B cell (primary cell): Measurements from ENCODE around the gene SNX20.

Experiments
- EZH2 ChIP-seq: IDR thresholded peaks from 2 replicates; pipeline ENCODE4 v1.6.1; 2012; ENCODE audit warnings: borderline replicate concordance, low read depth, mild to moderate bottlenecking, moderate library complexity, low read length; ENCODE audit not compliant: insufficient read depth, poor library complexity, severe bottlenecking
- TF ChIP-seq, protein P1 (sequence below): fragments of 200-600 bp; IDR thresholded peaks from one replicate; pipeline ENCODE4 v1.8.0; 2022; ENCODE audit warnings: antibody characterized with exemption, mild to moderate bottlenecking

DNA sequence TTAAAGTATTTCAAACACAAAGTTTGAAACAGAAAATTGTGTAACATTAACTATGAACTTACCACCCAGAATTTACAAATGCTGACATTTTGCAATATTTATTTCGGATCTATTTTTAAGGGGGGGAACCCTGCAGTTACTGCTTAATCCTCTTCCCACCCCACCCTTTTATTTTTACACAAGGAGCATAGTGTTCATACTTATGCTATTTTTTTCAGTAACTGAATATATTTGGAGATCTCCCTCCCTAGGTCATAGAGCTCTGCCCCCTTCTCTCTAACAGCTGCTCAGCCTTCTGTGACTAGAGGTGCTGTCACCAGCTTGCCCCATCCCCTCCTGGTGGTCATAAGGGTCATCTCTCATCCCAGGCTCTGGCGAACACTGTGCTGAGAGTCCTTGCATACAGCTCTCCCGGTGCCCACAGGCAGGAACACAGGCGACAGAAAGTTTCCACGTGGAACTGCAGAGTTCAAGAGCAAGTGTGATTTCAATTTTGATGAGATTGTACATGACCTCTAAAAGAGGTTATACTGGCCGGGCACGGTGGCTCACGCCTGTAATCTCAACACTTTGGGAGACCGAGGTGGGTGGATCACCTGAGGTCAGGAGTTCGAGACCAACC lies 44.2 kb downstream of the SNX20 start:
- TF ChIP-seq, protein P1, sequence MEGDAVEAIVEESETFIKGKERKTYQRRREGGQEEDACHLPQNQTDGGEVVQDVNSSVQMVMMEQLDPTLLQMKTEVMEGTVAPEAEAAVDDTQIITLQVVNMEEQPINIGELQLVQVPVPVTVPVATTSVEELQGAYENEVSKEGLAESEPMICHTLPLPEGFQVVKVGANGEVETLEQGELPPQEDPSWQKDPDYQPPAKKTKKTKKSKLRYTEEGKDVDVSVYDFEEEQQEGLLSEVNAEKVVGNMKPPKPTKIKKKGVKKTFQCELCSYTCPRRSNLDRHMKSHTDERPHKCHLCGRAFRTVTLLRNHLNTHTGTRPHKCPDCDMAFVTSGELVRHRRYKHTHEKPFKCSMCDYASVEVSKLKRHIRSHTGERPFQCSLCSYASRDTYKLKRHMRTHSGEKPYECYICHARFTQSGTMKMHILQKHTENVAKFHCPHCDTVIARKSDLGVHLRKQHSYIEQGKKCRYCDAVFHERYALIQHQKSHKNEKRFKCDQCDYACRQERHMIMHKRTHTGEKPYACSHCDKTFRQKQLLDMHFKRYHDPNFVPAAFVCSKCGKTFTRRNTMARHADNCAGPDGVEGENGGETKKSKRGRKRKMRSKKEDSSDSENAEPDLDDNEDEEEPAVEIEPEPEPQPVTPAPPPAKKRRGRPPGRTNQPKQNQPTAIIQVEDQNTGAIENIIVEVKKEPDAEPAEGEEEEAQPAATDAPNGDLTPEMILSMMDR, result no peak
- no peak for TF ChIP-seq EZH2
